ENCODE measurements around the gene CPOX. TPM values are rescaled to one million over a fixed set of nuclear protein-coding genes. Genes with fewer than 3 reads are reported as not detected.

CPOX gene
- total and polyA plus RNA-seq, 2 donors from 2014 or later: 6.6 to 13.7 TPM

GRCh38 chr3:98557324-98558010 is 35.9 kb downstream of the CPOX start:
- H3K9me3 ChIP-seq (ENCODE audit: control insufficient read depth in 2 of 3, insufficient read depth in 1 of 3, low read length in 3 of 3): no peaks in the 10 kb centered on the region
- intact Hi-C loops (cut with DNase I): no loop called here
- H3K4me1 ChIP-seq (ENCODE audit: control insufficient read depth in 2 of 3, insufficient read depth in 2 of 3, low read depth in 1 of 3, low read length in 3 of 3): no peaks in the 10 kb centered on the region
- H3K27me3 ChIP-seq (ENCODE audit: control insufficient read depth, insufficient read depth, low read length): no peaks in the 10 kb centered on the region
- no peak for FAIRE-seq
- no peaks in the 10 kb centered on the region for H3K36me3 ChIP-seq (ENCODE audit: control insufficient read depth in 2 of 3, insufficient read depth in 3 of 3, low read length in 3 of 3)
- DNase-seq: no peak
- no peak for TF ChIP-seq CTCF (IDR thresholded peaks at IDR 0.05; ENCODE audit: borderline replicate concordance, extremely low read depth, insufficient read depth)
- H3K4me3 ChIP-seq (ENCODE audit: low read length in 3 of 3): no peak overlapping the region
- H3K9ac ChIP-seq (ENCODE audit: low read length in 3 of 3): no peak overlapping the region
- no peak overlapping the region for H3K27ac ChIP-seq (ENCODE audit: low read depth in 2 of 2, low read length in 2 of 2)

- H3K9me3 ChIP-seq (ENCODE audit: control insufficient read depth in 2 of 3, insufficient read depth in 1 of 3, low read length in 3 of 3): no peaks in the 10 kb centered on the region
- DNase-seq (no peak), FAIRE-seq (no peak)
- intact Hi-C loops (cut with DNase I): no loop called here
- TF ChIP-seq CTCF (IDR thresholded peaks at IDR 0.05; ENCODE audit: borderline replicate concordance, extremely low read depth, insufficient read depth): no peak
- no peak overlapping the region for H3K9ac ChIP-seq (ENCODE audit: low read length in 3 of 3)
- no peak overlapping the region for H3K27ac ChIP-seq (ENCODE audit: low read depth in 2 of 2, low read length in 2 of 2)
- H3K27me3 ChIP-seq (ENCODE audit: control insufficient read depth, insufficient read depth, low read length): no peaks in the 10 kb centered on the region
- no peaks in the 10 kb centered on the region for H3K36me3 ChIP-seq (ENCODE audit: control insufficient read depth in 2 of 3, insufficient read depth in 3 of 3, low read length in 3 of 3)
- no peak overlapping the region for H3K4me3 ChIP-seq (ENCODE audit: low read length in 3 of 3)
- no peaks in the 10 kb centered on the region for H3K4me1 ChIP-seq (ENCODE audit: control insufficient read depth in 2 of 3, insufficient read depth in 2 of 3, low read depth in 1 of 3, low read length in 3 of 3)
Measured at GRCh38 chr3:98556164-98557130, 37.0 kb downstream of the CPOX start.

- Histone ChIP-seq H3K27me3 (ENCODE audit: control insufficient read depth, insufficient read depth, low read length) (no peaks in the 10 kb centered on the region), H3K36me3 (ENCODE audit: control insufficient read depth in 2 of 3, insufficient read depth in 3 of 3, low read length in 3 of 3) (no peaks in the 10 kb centered on the region), H3K9me3 (ENCODE audit: control insufficient read depth in 2 of 3, insufficient read depth in 1 of 3, low read length in 3 of 3) (no peaks in the 10 kb centered on the region), H3K4me3 (ENCODE audit: low read length in 3 of 3) (no peak overlapping the region), H3K4me1 (ENCODE audit: control insufficient read depth in 2 of 3, insufficient read depth in 2 of 3, low read depth in 1 of 3, low read length in 3 of 3) (no peaks in the 10 kb centered on the region), H3K27ac (ENCODE audit: low read depth in 2 of 2, low read length in 2 of 2) (no peak overlapping the region), H3K9ac (ENCODE audit: low read length in 3 of 3) (no peak overlapping the region)
- DNase-seq (no peak), FAIRE-seq (no peak)
- intact Hi-C loops (cut with DNase I): no loop called here
- no peak for TF ChIP-seq CTCF (IDR thresholded peaks at IDR 0.05; ENCODE audit: borderline replicate concordance, extremely low read depth, insufficient read depth)
Measured at GRCh38 chr3:98555025-98555379, 38.4 kb downstream of the CPOX start.
